Medulla oblongata (tissue), 1 donor: ENCODE measurements around the gene POLK.
"Not testable (repeated sequence)": the region's sequence is repeated elsewhere in the genome, so short reads cannot be mapped to it uniquely, and the experiment has no call there.

Experiments
- DNase-seq: peaks from one replicate; pipeline ENCODE4 v3.0.0-alpha.2; 2015; ENCODE audit errors: extremely low spot score

POLK gene

DNA sequence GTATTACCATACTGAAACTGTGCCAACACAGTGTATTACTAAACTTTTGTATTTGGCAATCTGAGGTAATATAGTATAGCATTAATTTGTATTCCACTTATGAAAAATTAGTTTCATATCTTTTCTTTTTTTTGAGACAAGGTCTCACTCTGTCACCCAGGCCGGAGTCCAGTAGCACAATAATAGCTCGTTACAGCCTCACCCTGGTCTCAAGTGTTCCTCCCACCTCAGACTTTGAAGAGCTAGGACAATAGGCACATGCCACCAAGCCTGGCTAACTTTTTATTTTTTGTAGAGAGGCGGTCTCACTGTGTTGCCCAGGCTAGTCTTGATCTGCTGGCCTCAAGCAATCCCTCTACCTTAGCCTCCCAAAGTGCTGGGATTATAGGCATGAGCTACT is 36.1 kb downstream of the POLK start:
- DNase-seq = no peak

DNA sequence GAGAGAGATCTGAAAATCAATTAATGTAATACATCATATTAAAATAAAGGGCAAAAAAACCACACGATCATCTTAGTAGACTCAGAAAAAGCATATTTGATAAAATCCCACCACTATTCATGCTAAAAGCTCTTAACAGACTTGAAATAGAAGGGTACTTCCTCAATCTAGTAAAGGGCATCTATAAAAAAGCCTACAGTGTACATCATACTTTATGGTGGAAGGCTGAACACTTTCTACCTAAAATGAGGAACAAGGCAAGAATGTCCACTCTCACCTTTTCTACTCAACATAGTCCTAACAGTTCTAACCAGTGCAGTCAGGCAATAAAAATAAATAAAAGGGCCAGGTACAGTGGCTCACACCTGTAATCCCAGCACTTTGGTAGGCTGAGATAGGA is 38.9 kb downstream of the POLK start:
- DNase-seq = no peak

DNA sequence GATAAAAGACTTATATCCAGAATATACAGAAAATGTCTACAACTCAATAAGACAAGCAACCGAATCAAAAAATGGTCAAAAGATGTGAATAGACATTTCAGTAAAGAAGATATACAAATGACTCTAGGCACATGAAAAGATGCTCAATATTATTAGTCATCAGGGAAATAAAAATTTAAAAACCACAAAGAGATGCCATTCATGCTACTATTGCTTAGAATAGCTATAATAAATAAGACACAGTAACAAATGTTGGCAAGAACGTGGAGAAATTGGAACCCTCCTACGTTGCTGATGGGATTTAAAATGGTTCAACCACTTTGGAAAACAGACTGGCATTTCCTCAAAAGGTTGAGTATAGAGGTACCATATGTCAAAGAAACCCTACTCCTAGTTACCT is 39.8 kb downstream of the POLK start:
- no peak for DNase-seq

DNA sequence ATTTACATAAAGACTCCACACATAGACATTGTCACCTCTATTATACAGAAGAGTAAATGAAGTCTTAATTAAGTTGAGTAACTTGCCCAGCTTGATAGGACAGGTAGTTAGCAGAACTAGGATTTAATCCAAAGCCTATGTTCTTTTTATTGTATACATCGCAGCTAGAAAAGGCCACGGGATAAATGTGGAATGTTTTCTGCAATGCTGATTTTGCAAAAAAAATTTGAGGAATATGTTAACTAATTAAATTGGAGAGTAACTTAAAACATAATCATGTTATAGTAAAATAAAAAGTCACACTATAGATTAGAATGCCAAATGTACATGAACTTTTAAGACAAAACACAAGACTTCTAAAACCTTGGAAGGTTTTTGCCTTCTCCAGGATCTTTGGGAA is 41.1 kb downstream of the POLK start:
- DNase-seq = no peak

DNA sequence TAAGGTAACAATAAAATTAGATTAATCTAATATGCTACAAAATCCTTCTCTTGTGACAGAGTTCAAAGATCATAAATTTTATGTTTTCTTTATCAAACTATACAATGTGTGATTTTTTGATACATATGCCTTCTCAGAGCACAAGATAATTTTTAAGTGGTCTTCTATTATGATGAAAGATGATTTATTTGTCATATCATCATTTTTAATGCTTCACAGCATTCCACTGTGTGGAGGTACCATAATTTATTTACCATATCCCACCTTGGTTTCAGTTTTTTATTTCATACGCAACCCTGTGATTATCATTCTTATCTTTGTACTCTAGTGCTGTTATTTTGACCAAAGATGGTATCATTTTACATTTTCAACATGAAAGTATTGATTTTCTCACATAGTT is 41.7 kb downstream of the POLK start:
- DNase-seq = no peak

DNA sequence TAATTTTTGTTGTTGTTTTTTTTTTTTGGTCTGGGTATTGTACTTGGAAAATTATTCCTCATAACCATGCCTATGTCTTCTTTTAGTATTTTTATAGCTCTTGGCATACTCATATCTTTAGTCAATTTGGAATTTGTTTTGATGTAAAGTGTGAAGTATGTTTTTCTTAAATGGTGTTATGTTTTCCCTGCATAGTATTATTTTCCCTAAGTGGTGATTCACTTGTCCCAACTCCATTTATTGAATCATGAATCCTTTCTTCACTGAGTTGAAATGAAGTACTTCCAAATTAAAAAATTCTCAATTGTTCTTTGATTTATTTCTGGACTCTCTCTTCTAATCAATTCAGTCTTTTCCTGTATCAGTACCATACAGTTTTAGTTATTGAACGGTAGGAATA is 46.5 kb downstream of the POLK start:
- DNase-seq = no peak

DNA sequence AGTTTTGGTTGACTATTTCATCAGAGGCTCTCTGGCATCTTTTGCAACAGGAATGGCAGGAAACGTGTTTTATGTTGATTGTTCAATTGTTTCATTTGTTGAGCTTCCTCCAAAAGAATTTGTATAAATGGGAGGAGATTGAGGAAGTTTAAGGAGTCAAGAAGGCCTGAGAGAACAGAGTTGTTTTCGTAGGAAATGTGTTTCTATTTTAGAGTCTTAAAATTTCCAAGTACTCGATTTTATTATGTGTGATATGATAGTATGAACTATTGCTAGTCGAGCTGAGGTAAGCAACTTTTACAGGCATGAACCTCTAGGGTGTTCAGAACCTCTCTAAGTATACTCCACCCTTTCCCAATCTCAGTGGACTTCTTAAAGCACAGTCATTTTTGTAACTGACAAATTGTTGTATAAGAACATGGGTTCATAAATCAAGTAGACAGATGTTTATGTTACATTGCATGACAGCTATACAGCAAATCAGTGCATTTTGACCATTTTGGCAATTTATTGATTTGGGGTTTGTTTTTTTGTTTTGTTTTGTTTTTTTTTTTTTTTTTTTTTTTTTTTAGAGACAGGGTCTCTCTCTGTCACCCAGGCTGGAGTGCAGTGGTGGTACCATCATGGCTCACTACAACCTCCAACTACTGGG is 47.4 kb downstream of the POLK start:
- peak; percentile 17 for DNase-seq

DNA sequence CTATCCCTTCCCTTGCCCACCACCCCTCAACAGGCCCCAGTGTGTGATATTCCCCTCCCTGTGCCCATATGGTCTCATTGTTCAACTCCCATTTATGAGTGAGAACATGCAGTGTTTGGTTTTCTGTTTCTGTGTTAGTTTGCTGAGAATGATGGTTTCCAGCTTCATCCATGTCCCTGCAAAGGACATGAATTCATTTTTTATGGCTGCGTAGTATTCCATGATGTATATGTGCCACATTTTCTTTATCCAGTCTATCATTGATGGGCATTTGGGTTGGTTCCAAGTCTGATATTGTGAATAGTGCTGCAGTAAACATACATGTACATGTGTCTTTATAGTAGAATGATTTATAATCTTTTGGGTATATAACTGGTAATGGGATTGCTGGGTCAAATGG is 49.0 kb downstream of the POLK start:
- not testable (repeated sequence) for DNase-seq

DNA sequence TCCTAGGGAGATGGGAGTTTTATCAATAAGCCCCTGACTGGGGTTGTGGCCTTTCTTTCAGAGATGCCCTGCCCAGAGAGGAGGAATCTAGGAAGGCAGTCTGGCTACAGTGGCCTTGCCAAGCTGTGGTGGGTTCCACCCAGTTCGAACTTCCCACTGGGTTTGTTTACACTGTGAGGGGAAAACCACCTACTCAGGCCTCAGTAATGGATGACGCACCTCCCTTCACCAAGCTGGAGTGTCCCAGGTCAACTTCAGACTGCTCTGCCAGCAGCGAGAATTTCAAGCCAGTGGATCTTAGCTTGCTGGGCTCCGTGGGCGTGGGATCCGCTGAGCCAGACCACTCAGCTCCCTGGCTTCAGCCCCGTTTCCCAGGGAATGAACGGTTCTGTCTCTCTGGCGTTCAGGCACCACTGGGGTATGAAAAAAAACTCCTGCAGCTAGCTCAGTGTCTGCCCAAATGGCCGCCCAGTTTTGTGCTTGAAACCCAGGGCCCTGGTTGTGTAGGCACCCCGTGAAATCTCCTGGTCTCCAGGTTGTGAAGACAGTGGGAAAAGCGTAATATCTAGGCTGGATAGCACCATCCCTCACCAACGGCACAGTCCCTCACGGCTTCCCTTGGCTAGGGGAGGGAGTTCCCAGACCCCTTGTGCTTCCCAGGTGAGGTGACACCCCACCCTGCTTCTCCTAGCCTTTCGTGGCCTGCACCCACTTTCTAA is 54.5 kb downstream of the POLK start:
- DNase-seq = not testable (repeated sequence)

DNA sequence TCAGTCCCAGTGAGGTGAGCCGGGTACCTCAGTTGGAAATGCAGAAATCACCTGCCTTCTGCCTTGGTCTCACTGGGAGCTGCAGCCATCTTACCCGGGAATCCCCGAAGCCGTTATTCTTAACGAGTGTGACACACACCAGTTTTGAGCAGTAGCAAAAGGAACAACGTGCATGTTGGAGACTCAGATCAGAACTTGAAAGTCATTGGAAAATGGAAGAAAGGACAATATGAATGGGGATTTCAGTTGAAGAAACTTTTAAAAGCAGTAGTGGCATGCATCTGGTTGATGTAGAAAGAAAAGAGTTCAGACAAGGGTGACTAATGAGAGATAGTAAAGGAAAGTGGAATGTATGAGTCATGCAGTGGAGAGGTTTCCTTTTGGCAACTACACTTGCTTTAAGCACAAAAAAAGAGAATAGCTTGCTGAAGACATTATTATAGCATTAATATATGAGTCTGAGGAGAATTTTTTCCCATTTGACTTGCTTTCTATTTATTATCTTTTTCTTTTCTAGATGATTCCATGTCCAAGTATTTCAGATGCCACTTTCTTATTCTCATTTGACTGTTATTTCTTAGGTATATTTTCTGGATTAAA is 55.1 kb downstream of the POLK start:
- no peak for DNase-seq

DNA sequence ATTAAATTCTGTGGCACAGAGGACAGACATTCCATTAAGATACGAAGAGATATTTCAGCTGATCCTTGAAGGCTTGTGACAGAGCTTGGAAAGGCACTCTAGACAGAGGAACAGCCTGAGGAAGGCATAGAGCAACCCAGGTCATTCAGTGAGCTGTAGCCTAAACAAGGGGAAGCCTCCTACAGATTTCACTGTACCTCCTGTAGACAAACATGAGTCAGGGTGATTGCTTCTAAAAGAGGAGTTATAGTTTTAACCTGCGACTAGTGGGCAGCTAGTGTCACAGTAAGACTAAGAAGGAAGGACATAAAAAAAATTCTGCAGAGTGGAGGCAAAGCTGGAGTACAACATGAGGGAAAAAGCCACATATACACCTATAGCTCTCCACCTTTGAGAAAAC is 56.0 kb downstream of the POLK start:
- DNase-seq = no peak

DNA sequence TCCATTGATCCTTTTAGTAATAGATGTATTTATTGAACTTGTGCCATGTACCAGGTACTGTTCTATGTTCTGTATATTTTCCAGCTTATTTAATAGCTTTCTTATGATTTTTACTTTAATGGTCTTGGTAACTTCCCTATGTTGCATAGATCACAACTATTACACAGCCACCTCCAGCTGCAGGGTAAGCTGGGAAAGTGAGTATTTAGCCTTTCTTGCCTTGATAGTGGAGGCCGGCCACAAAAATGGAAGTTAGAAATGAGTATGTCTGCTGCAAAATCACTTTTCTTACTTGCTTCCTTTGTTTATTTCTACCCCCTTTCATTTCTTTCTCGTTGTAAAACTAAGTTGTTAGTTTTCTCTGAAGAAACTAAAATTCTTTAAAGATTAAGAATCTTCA is 56.5 kb downstream of the POLK start:
- DNase-seq = no peak

DNA sequence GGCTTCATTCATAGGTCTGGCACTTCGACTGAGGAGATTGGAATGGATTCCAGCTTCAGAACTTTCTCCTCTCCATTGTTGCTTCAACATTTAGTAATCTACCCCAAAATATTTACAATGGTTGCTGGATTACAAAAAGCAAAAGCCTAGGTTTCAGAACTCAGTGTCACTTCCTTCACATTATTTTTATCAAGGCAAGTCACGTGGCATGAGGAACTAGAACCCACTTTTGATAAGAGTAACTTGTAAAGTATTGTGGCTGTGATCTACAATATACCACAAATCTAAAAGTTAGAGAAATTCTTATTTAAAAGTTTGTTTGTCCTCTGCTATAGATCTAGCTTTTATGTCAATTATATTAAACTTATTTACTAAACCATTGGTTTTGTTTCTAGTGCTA is 59.9 kb downstream of the POLK start:
- DNase-seq = peak; percentile 43

DNA sequence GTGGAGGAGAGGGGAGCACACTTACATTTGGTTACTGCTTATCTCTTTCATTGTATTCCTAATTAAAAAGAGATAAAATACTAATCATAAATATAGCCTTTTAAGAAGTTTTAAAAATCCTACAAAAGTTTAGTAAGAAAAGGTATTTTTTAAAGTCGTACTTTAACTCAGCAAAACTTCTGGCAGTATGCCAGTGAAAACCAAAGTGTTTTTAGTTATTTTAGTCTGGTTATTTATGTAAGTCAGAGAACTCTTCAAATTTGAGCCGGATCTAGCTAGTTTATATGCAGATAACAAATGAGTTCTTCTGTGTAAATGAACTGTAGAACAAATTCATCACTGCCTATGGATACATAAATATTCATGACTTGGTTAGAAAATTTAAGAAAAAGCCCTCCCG is 63.1 kb downstream of the POLK start:
- peak; percentile 17 for DNase-seq

DNA sequence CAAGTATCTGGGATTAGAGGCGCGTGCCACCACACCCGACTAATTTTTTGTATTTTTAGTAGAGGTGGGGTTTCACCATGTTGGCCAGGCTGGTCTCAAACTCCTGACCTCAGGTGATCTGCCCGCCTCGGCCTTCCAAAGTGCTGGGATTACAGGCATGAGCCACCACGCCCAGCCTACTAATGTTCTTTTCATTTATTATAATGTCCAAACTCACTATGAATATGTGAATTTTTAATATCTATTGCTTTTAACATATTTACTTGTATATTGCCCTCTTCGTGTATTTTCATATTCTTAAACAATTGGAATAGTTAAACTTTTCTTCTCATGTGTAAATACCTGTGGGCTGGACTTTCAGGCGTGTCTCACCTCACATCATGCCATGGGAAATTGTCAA is 66.6 kb downstream of the POLK start:
- not testable (repeated sequence) for DNase-seq

DNA sequence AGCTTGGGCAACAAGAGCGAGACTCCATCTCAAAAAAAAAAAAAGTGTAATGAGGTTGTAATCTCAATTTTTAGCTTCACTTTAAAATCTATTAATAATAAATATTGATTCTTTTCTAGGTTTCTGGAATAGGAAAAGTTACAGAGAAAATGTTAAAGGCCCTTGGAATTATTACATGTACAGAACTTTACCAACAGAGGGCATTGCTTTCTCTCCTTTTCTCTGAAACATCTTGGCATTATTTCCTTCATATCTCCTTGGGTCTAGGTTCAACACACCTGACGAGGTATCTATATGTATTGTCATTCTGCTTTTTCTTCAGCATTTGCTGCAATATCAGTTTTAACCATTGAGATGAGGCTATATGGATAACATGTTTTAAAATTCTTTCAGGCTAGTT is 73.0 kb downstream of the POLK start:
- no peak for DNase-seq

DNA sequence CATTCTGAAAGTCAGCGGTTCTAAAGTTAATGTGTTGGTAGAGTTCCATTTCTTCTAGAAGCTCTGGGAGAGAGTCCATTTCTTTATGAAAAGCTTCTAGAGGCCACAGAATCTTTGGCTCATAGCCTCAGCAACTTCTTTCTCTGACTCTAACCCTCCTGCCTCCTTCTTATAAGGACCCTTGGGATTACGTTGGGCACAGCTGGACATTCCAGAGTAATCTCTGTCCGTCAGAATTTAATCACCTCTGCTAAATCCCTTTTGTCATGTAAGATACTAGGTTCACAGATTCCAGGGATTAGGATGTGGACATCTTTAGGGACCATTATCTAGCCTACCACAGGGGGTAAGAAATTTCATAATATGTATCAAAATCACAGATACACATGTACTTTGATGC is 77.0 kb downstream of the POLK start:
- no peak for DNase-seq

DNA sequence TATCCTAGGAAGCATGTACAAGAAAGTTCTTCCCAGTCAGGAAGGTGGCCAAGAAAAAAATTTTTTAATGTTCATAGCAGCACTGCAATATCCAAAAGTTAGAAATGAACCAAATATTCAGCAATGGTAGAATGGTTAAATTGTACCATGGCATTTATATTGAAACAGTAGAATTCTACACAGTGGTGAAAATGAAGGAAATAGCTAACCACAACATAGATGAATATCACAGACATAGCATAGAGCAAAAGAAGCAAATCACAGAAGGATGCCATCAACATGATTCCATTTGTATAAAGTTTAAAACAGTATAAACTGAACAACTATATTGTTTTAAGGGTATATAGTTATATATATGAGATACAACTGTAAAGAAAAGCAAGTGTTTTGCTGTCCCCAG is 88.8 kb downstream of the POLK start:
- no peak for DNase-seq

DNA sequence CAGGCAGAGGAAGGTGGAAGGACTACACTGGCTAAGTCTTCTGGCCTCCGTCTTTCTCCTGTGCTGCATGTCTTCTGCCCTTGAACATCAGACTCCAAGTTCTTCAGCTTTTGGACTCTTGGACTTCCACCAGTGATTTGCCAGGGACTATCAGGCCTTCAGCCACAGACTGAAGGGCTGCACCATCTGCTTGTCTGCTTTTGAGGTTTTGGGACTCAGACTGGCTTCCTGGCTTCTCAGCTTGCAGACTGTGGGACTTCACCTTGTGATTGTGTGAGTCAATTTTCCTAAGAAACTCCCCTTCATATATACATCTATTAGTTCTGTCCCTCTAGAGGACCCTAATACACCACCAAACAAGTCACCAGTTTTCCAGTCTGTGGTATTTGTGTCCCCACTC is 89.9 kb downstream of the POLK start:
- no peak for DNase-seq

DNA sequence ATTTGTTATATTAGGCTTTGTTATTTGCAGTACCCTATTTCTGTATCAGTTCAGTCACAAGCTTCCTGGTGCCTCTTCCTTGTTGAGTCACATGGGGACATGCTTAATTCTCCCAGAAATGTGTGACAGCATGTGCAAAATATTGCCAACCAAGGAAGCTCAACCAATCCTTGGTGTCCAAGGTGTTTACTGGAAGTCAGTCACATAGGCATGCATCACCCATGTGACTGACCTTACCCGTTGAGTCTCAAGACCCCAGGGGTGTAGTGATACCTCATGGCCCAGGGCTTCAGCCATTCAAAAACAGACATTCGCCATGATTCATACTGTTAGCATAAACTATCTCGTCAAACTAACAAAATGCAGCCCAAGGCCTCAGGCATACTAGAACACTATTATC is 90.3 kb downstream of the POLK start:
- DNase-seq = no peak

DNA sequence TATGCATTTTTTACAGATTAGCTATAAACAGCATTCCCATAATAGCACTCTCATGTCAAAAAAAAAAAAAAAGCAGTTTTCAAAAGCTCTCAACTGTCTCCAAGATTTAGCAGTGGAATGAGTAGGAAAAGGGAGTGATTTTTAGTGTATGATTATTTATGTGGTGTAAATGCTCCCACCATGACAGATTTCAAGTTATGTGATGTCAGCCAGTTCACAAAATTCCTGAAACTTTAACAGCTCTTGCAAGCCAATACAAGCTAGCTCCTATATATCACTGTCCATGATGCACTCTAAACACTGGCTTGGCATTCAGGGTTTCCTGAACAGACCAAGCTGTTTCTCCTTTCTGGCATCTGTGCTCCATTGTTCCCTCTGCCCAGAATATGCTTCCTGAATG is 91.7 kb downstream of the POLK start:
- DNase-seq = peak; percentile 28

DNA sequence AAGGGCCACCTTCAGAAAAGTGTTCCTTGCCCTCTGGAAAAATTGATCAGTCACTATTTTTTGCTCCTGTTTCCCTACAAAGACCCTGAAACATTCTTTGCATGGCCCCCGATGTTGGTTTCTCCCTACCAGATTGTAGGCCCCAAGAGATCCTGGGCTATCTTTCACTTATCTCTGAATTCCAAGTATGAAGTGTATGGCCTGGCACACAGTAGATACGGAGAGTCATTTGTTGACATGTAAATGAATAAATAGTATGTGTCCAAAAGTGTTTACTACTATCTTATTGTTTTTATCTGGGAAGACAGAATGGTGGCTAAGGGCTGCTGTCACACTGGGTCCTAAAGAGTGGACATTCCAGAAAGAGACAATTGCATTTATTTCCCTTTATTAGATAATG is 92.1 kb downstream of the POLK start:
- DNase-seq = no peak

DNA sequence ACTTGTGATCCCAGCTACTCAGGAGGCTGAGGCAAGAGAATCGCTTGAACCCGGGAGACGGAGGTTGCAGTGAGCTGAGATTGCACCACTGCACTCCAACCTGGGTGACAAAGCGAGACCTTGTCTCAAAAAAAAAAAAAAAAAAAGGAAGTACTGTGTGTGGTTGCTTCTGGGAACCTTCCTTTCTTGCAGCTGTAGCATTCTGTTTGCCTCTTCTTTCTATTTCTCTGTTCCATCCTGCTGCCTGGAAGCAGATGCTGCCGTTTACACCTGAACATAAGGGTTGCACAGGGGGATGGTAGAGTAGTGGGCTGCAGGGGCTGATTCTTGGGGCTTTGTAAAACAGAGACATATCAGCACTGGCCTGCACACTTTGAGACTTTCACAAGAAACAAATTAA is 95.7 kb downstream of the POLK start:
- DNase-seq = not testable (repeated sequence)
